B cell (primary cell): ENCODE results near the gene DNAH10. TPM values are rescaled to one million over a fixed set of nuclear protein-coding genes. Genes with fewer than 3 reads are reported as not detected.

Experiments
- ATAC-seq: fragments of 200-7000 bp; cut with Tn5 transposase; one replicate; pipeline ENCODE4 v1.10.0; 2021; ENCODE audit warnings: low read depth, mild to moderate bottlenecking, moderate number of reproducible peaks, moderate library complexity
- CTCF ChIA-PET: fragments of 350-600 bp; sonication (Branson Sonifier 250); formaldehyde crosslinking; loops from one replicate; lab custom pipeline; 2021; ENCODE audit warnings: antibody characterized with exemption, inconsistent platforms; lab: Charles Lee
- POLR2A ChIA-PET: fragments of 350-600 bp; sonication (Branson Sonifier 250); formaldehyde crosslinking; loops from one replicate; lab custom pipeline; 2021; ENCODE audit warnings: antibody characterized with exemption; lab: Charles Lee
- DNase-seq: peaks from one replicate; pipeline ENCODE4 v3.0.0; 2013
- H2AFZ ChIP-seq: 2 replicates; pipeline ENCODE4 v1.6.1; 2012; ENCODE audit warnings: mild to moderate bottlenecking, low read depth, low read length; ENCODE audit not compliant: insufficient read depth, poor library complexity, severe bottlenecking
- H3K27ac ChIP-seq, 2 donors: 1 replicate in 1 of 2; 2 replicates in 1 of 2; pipeline ENCODE4 v1.5.1; 2012 to 2013; ENCODE audit warnings: low read length in 2 of 2, mild to moderate bottlenecking in 2 of 2, moderate library complexity in 1 of 2
- H3K27me3 ChIP-seq, 4 experiments: fragments of 200-600 bp in 1 of 4; sonication (generic) in 1 of 4; replicated peaks in 1 of 4; 1 replicate in 2 of 4; 2 replicates in 2 of 4; pipeline versions ENCODE4 v1.6.1 to v1.7.0; 2013 to 2016; ENCODE audit warnings: low read length in 3 of 4, mild to moderate bottlenecking in 2 of 4, mixed read lengths in 1 of 4, moderate library complexity in 1 of 4; ENCODE audit not compliant: insufficient read depth in 4 of 4, control insufficient read depth in 3 of 4; ENCODE audit errors: control extremely low read depth in 1 of 4
- H3K36me3 ChIP-seq, 2 experiments: replicated peaks in 1 of 2; 1 replicate in 1 of 2; 2 replicates in 1 of 2; pipeline versions ENCODE4 v1.6.1 to v1.7.1; 2013; ENCODE audit warnings: low read length in 1 of 2; ENCODE audit not compliant: insufficient read depth in 2 of 2, control insufficient read depth in 1 of 2; ENCODE audit errors: control extremely low read depth in 1 of 2, extremely low read depth in 1 of 2
- H3K4me1 ChIP-seq, 2 donors: fragments of 200-600 bp in 1 of 2; sonication (generic) in 1 of 2; 1 replicate in 1 of 2; 2 replicates in 1 of 2; pipeline versions ENCODE4 v1.5.1 to v1.6.1; 2013 to 2017; ENCODE audit warnings: low read length in 2 of 2; ENCODE audit not compliant: control insufficient read depth in 2 of 2, insufficient read depth in 2 of 2
- H3K4me2 ChIP-seq: replicated peaks from 2 replicates; pipeline ENCODE3; 2012; ENCODE audit warnings: mild to moderate bottlenecking, low read depth, low read length; ENCODE audit not compliant: poor library complexity, severe bottlenecking
- H3K4me3 ChIP-seq, 5 experiments: fragments of 200-600 bp in 1 of 5; sonication (generic) in 1 of 5; 1 replicate in 3 of 5; 2 replicates in 2 of 5; pipeline versions ENCODE4 v1.5.1 to v1.7.0; 2011 to 2016; ENCODE audit warnings: low read length in 4 of 5, mild to moderate bottlenecking in 4 of 5, low read depth in 2 of 5, control low read depth in 1 of 5, moderate library complexity in 1 of 5; ENCODE audit not compliant: insufficient read depth in 1 of 5; ENCODE audit errors: control extremely low read depth in 1 of 5, extremely low read depth in 1 of 5
- H3K79me2 ChIP-seq: fragments of 200-600 bp; sonication (generic); one replicate; pipeline ENCODE4 v1.6.0; 2016; ENCODE audit warnings: low read length; ENCODE audit not compliant: control insufficient read depth, insufficient read depth
- H3K9ac ChIP-seq: fragments of 200-600 bp; sonication (generic); 2 replicates; pipeline ENCODE4 v1.6.1; 2017; ENCODE audit warnings: mild to moderate bottlenecking, low read length, moderate library complexity
- H3K9me3 ChIP-seq, 3 donors: one replicate each; pipeline versions ENCODE4 v1.6.1 to v1.7.1; 2013; ENCODE audit warnings: low read length in 2 of 3; ENCODE audit not compliant: control insufficient read depth in 2 of 3, insufficient read depth in 1 of 3; ENCODE audit errors: control extremely low read depth in 1 of 3
- H4K20me1 ChIP-seq: 2 replicates; pipeline ENCODE4 v1.6.0; 2012; ENCODE audit warnings: mild to moderate bottlenecking, low read length; ENCODE audit not compliant: insufficient read depth, control insufficient read depth, poor library complexity, severe bottlenecking
- H3K27ac Mint-ChIP-seq: one replicate; pipeline ENCODE4 v1.8.0; 2021; ENCODE audit warnings: mixed read lengths
- H3K27me3 Mint-ChIP-seq: one replicate; pipeline ENCODE4 v1.8.0; 2021; ENCODE audit warnings: mixed read lengths
- H3K4me1 Mint-ChIP-seq: one replicate; pipeline ENCODE4 v1.8.0; 2021; ENCODE audit warnings: mixed read lengths
- H3K4me3 Mint-ChIP-seq: one replicate; pipeline ENCODE4 v1.8.0; 2021; ENCODE audit warnings: mixed read lengths
- H3K9me3 Mint-ChIP-seq: one replicate; pipeline ENCODE4 v1.8.0; 2022; ENCODE audit warnings: mixed read lengths; ENCODE audit not compliant: insufficient read depth
- CTCF ChIP-seq: fragments of 200-600 bp; IDR thresholded peaks from one replicate; pipeline ENCODE4 v1.8.0; 2022; ENCODE audit warnings: antibody characterized with exemption, mild to moderate bottlenecking
- EZH2 ChIP-seq: IDR thresholded peaks from 2 replicates; pipeline ENCODE4 v1.6.1; 2012; ENCODE audit warnings: borderline replicate concordance, low read depth, mild to moderate bottlenecking, moderate library complexity, low read length; ENCODE audit not compliant: insufficient read depth, poor library complexity, severe bottlenecking
- WGBS: methylation state at CpG from one replicate; pipeline ENCODE4 v1.1.5; 2013; ENCODE audit warnings: missing lambda C conversion rate; ENCODE audit not compliant: insufficient coverage; 5-methylcytosine and 5-hydroxymethylcytosine counted together
- intact Hi-C: fragments of 100-400 bp; cut with micrococcal nuclease; formaldehyde crosslinking; loops from one replicate; pipeline ENCODE4 v1.10.0; 2022
- polyA plus RNA-seq: library from polyadenylated mRNA; depleted of rRNA; stranded (reverse); fragments of >200 nt; gene quantifications from 2 replicates; pipeline ENCODE4 v1.2.3, GENCODE V29; 2012
- total RNA-seq, 2 donors: library from RNA; stranded (reverse); fragments of 120-200 nt in 1 of 2; gene quantifications; 1 replicate in 1 of 2; 2 replicates in 1 of 2; pipeline versions ENCODE4 v1.2.3 to v1.2.4, GENCODE V29; 2013 to 2022

DNAH10 gene
- total and polyA plus RNA-seq, 2 donors (not counting 1 experiment from before 2014, with no cell fraction given): 0.24 to 0.99 TPM

DNA sequence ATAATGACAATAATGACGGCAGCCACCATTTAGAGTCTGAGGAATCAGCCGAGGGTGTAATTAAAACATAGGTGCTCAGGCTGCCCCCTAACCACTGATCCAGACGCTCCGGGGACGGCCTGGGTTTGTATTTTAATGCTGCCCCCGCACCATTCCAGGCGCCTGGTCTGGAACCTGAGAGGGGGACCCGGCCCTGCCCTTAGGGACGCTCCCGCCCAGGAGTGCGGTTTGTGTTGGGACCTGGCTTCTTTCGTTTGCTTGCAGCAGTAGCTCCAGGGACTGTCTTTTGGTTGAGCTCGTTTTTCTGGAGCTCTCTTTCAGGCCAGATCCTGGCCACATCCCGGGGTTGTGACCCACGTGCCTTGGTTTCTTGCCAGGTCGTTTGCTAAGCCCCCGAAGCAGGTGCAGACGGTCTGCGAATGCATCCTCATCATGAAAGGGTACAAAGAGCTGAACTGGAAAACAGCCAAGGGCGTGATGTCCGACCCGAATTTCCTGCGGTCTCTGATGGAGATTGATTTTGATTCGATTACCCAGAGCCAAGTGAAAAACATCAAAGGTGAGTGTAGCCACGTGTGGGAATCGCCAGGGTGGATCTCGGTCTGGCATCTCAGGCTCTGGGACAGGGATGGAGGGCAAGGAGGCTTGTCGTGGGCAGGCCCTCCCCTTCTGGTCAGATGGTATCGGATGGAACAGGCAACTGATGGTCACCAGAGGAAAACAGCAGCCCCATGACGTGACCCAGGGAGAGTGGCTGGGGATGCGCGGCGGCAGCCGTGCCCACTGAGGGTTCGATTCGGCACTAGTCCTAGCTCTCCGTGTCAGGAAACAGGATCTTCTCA is 147.0 kb downstream of the DNAH10 start:
- Histone ChIP-seq H3K9me3 (no peaks in the 10 kb centered on the region), H4K20me1 (no peaks in the 10 kb centered on the region), H3K79me2 (no peaks in the 10 kb centered on the region), H3K27ac (no peak overlapping the region), H3K4me3 (no peak overlapping the region), H3K27me3 (no peaks in the 10 kb centered on the region), H3K4me1 (no peaks in the 10 kb centered on the region), H3K36me3 (no peaks in the 10 kb centered on the region), H3K4me2 (no peak overlapping the region), H2AFZ (no peak overlapping the region), H3K9ac (no peak overlapping the region)
- Mint-ChIP-seq H3K4me3 (no peak overlapping the region), H3K9me3 (no peaks in the 10 kb centered on the region), H3K27ac (no peak overlapping the region), H3K4me1 (peaks cover 4% of the 10 kb centered on the region), H3K27me3 (peaks cover 1% of the 10 kb centered on the region)
- no peak for ATAC-seq
- no peak for DNase-seq
- 91% methylated on average over 36 of the region's 37 CpGs for WGBS
- TF ChIP-seq CTCF (no peak), EZH2 (no peak)
- POLR2A ChIA-PET: no interaction called here
- CTCF ChIA-PET: interaction anchor here (0.5 to 2.3 kb wide), 2 partner anchors 75 to 220 kb away, joined by 3 to 16 read pairs; no protein-coding TSS in a partner anchor
- intact Hi-C loops: loop anchor here (5.0 kb wide), 1 partner anchor 863 kb away; no protein-coding TSS in a partner anchor

DNA sequence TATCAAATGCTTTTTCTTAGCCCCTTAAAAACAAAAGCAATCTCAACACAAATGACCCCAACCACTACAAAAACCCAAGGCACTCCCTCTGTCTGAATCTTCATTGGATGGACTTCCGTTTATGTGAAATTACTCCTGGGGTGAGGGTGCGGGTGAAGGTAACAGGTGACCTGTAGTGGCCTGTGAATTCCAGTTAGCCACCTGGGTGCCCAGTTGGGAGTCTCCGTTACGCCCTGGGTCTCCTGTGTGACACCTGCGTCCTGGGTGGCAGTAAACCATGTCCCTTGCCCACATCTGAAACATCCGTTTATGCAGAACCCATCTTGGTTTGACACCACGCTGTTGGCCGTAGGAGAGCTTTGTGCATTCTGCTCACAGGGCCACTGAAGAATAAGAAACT is 148.0 kb downstream of the DNAH10 start:
- intact Hi-C loops: no loop called here
- Histone ChIP-seq H4K20me1 (no peaks in the 10 kb centered on the region), H3K4me1 (no peaks in the 10 kb centered on the region), H3K9me3 (no peaks in the 10 kb centered on the region), H3K4me2 (no peak overlapping the region), H3K9ac (no peak overlapping the region), H3K4me3 (no peak overlapping the region), H3K79me2 (no peaks in the 10 kb centered on the region), H3K27me3 (no peaks in the 10 kb centered on the region), H3K36me3 (no peaks in the 10 kb centered on the region), H2AFZ (no peak overlapping the region), H3K27ac (no peak overlapping the region)
- DNase-seq: no peak
- H3K9me3 Mint-ChIP-seq: no peaks in the 10 kb centered on the region
- TF ChIP-seq EZH2 (no peak), CTCF (no peak)
- ChIA-PET CTCF (interaction anchor here (2.3 kb wide), 1 partner anchor 74 kb away, joined by 16 read pairs; no protein-coding TSS in a partner anchor), POLR2A (no interaction called here)
- peaks cover 4% of the 10 kb centered on the region for H3K4me1 Mint-ChIP-seq
- H3K27me3 Mint-ChIP-seq: peaks cover under 1% of the 10 kb centered on the region
- H3K4me3 Mint-ChIP-seq: no peak overlapping the region
- 94% methylated on average over 4 of the region's 8 CpGs for WGBS
- H3K27ac Mint-ChIP-seq: no peak overlapping the region
- no peak for ATAC-seq
